ENCODE measurements around the gene URB1. TPM values are rescaled to one million over a fixed set of nuclear protein-coding genes. Genes with fewer than 3 reads are reported as not detected.

URB1 gene
- total and polyA plus RNA-seq, 12 donors, result 4.0 to 17.7 (median 12.6) TPM

- ATAC-seq, result peak in 6 of 8 donors; percentile 17 to 41 (median 31)
- H3K27ac ChIP-seq, result peak overlapping the region in 4 of 10 donors; percentile 37 to 42 (median 38)
Observed at GRCh38 chr21:32426592-32427051, 33.8 kb upstream of the URB1 start.

GRCh38 chr21:32426066-32426465, 33.3 kb upstream of the URB1 start:
- Histone ChIP-seq H3K4me3 (no peak overlapping the region), H3K36me3 (peaks cover 0 to 11% (median 0%) of the 10 kb centered on the region in 9 donors), H3K27ac (peak overlapping the region in 3 of 10 donors; percentile 17 to 38 (median 37)), H3K4me1 (peaks cover 0 to 48% (median 28%) of the 10 kb centered on the region in 9 donors), H3K27me3 (no peaks in the 10 kb centered on the region), H3K9me3 (peaks cover 0 to 16% (median 5%) of the 10 kb centered on the region in 11 donors)
- TF ChIP-seq CTCF (IDR thresholded peaks at IDR 0.05), result no peak
- DNase-seq (no peak), ATAC-seq (no peak)
- 83 to 91% methylated on average over 5 of the region's 5 CpGs for WGBS, 2 donors
- intact Hi-C loops (cut with DNase I), result no loop called here

More at GRCh38 chr21:32426592-32427051, 33.8 kb upstream of the URB1 start:
- Histone ChIP-seq H3K4me1 (peaks cover 0 to 48% (median 28%) of the 10 kb centered on the region in 9 donors), H3K9me3 (peaks cover 0 to 12% (median 5%) of the 10 kb centered on the region in 11 donors), H3K4me3 (no peak overlapping the region), H3K27me3 (no peaks in the 10 kb centered on the region), H3K36me3 (peaks cover 0 to 11% (median 0%) of the 10 kb centered on the region in 9 donors)
- 70 to 76% methylated on average over 6 of the region's 6 CpGs for WGBS, 2 donors
- no peak for TF ChIP-seq CTCF (IDR thresholded peaks at IDR 0.05)
- intact Hi-C loops (cut with DNase I), result no loop called here
- DNase-seq, result no peak

DNA sequence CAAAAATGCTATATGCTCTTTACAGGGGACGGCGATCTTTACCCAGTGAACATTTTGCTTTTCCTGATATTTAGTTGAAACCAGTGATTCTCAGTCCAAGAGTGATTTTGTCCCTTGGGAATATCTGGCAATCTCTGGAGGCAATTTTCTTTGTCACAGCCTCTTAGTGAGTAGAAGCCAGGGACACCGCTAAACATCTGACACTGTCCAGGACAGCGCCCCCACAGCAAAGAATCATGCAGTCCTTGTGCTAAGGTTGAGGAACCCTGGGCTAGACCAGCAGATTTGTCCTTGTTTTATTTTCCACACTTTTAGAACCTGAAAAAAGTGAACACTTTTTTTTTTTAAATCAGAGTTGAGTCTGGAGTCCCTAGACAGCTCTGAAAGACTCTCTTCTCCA, 32.8 kb upstream of the URB1 start:
- peaks cover 0 to 51% (median 29%) of the 10 kb centered on the region in 9 donors for H3K4me1 ChIP-seq
- TF ChIP-seq CTCF (IDR thresholded peaks at IDR 0.05), result no peak
- DNase-seq (no peak), ATAC-seq (peak in 2 of 8 donors; percentile 37 to 50)
- 85 to 90% methylated on average over 4 of the region's 4 CpGs for WGBS, 2 donors
- H3K36me3 ChIP-seq, result peaks cover 0 to 11% (median 0%) of the 10 kb centered on the region in 9 donors
- intact Hi-C loops (cut with DNase I), result no loop called here
- H3K27ac ChIP-seq, result peak overlapping the region in 1 of 10 donors; percentile 17
- H3K9me3 ChIP-seq, result peaks cover 0 to 16% (median 5%) of the 10 kb centered on the region in 11 donors
- H3K27me3 ChIP-seq, result no peaks in the 10 kb centered on the region
- H3K4me3 ChIP-seq, result no peak overlapping the region

DNA sequence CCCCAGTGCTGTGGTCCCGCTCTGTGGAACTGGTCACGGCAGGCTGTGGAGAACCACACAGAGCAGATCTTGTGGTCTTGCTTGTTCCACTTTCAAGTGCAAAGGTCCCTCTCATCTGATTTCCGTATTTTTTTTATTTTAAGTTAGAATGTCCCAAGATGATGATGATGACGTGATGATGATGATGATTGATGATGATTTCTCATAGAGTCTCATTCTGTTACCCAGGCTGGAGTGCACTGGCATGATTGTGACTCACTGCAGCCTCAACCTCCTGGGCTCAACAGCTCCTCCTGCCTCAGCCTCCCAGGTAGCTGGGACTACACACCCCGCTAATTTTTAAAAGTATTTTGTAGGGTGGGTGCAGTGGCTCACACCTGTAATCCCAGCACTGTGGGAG, 31.9 kb upstream of the URB1 start:
- no peak for TF ChIP-seq CTCF (IDR thresholded peaks at IDR 0.05)
- no peak for ATAC-seq
- intact Hi-C loops (cut with DNase I), result loop anchor here in 2 of 10 donors (1.0 to 5.0 kb wide), 2 partner anchors 15 to 33 kb away; no protein-coding TSS in a partner anchor
- Histone ChIP-seq H3K36me3 (peaks cover 0 to 11% (median 0%) of the 10 kb centered on the region in 9 donors), H3K4me1 (peaks cover 0 to 57% (median 33%) of the 10 kb centered on the region in 9 donors), H3K9me3 (peaks cover 0 to 16% (median 5%) of the 10 kb centered on the region in 11 donors), H3K27ac (no peak overlapping the region), H3K4me3 (no peak overlapping the region), H3K27me3 (no peaks in the 10 kb centered on the region)
- 94% methylated on average over 5 of the region's 5 CpGs for WGBS, 2 donors
- DNase-seq, result no peak
